GM21619 (cell line): ENCODE results near the gene ASIC5.
"Not testable (repeated sequence)": the region's sequence is repeated elsewhere in the genome, so short reads cannot be mapped to it uniquely, and the experiment has no call there.

Source experiments
- ATAC-seq: cut with Tn5 transposase; IDR thresholded peaks from one replicate; pipeline ENCODE4 v1.9.1; 2021; ENCODE audit not compliant: unreplicated experiment

Gene ASIC5

GRCh38 chr4:155866177-155866576 lies at the start of gene ASIC5:
Gene ASIC5 (minus strand): TSS chr4:155866277. CDS start chr4:155866226, 51 bp downstream.
- ATAC-seq, result no peak

GRCh38 chr4:155914782-155915181 lies 48.7 kb upstream of the ASIC5 start:
- no peak for ATAC-seq

GRCh38 chr4:155911905-155912304 lies 45.8 kb upstream of the ASIC5 start:
- ATAC-seq, result no peak

DNA sequence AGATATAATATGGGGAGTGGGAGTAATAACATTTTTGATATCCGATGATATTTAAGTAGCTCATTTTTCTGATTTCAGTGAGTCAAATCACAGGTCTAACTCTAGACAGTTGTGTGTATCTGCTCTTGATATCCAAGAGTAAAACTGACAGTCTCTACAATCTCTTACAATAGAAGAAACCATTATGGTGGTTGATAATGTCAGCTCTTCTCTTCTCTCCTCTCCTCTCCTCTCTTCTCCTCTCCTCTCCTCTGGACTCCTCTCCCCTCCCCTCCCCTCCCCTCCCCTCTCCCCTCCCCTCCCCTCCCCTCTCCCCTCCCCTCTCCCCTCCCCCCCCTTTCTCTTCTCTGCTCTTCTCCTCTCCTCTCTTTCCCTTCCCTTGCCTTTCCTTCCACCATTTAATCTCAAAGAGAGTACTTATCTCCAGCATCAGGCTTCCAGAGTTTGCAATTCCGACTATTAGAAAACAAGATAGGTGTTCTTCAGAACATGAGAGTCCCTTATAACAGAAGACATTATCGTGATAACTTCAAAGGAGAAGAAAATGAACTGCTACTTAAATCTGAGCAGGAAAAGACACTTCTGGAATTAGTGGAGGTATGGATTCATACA lies 43.6 kb upstream of the ASIC5 start:
- ATAC-seq, result no peak

GRCh38 chr4:155908187-155909139 lies 42.4 kb upstream of the ASIC5 start:
- ATAC-seq, result no peak

GRCh38 chr4:155907556-155907955 lies 41.5 kb upstream of the ASIC5 start:
- ATAC-seq, result no peak

DNA sequence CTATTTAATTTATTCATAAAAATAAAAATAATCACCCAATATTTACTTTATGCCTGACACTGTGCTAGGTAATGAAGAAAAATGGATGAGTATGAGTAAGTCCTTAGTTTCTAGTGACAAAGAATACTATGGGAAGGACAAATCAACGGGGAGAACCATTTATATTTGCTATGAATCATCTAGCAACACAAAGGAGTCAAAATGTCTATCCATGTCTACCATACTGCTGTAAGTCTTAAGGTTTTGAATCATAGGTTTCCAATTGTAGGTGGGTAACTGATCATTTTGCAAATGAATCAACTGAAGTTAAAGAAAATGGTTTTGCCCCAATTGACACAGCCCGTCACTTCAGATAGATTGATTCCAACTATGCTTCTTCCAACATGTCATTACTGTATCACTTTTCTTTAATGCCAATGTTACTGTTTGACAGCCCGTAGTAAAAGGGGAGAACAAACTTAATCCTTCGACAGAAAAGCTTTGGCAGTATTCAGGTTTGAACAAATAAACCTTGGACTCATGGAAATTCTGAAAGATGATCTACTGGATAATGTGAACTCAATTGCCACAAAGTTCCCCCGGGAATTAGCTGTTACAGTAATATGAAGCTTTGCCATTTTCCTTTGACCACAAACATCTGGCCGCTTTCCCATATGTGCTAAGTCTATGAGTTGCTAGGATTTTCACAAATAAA lies 40.6 kb upstream of the ASIC5 start:
- ATAC-seq, result no peak

GRCh38 chr4:155904331-155904730 lies 38.3 kb upstream of the ASIC5 start:
- no peak for ATAC-seq

DNA sequence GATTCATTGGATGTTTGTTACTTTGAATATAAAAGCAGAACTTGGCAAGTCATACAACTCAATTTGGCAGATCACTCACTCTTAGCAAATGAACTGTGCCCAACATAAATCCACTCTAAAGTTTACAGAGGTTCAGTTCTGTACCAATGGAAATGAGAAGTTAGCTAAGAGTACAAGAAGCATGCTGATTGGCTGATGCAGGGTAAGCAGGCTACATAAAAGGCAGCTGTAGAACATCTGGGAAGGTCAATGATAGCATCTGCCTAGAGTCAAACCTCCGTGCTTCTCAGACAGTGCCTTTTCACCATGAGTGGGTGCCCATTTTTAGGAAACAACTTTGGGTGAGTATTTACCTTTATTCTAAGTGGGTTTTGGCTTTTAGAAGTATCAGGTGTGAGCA lies 37.4 kb upstream of the ASIC5 start, which contains the start of gene TDO2:
Gene TDO2, plus strand, starts transcription at position 244 of the 400 bp plus-strand sequence. Its CDS starts 63 bp downstream, at position 307.
- ATAC-seq, result no peak

DNA sequence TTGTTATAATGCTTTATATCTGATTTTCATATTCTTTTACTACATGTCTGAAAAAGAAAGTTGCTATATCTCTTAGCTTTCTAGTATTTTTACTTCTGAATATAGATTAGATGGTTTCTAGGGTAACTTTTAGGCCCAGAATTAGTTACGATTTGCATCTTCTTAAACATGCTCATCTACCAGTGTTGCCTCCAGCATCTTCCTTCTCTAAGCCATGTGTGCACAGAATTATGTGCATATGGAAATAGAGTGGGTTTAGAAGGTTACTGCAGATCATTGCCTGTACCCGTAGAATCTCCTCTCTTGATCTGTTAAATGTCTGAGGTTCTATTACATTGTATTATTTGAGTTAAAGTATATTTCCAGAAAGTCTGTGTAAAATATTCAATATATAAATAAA lies 34.9 kb upstream of the ASIC5 start:
- ATAC-seq, result no peak

DNA sequence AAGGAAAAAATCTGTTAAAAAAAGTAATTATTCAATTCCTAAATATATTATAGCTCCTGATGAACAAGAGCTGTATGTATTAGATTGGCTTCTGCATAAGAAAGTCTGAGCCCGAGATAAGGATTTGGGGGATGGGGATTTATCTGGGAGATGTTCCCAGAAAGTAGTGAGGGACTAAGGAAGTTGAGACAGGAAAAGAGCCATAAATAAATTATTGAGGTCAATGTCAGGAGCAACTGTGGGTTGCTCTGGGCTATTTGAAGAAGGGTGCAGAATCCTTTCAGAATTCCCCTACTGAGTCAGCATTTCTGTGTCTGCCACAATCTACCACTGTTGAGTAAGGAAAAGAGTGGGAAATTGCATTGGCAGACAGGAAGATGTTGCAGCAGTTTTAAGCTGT lies 34.3 kb upstream of the ASIC5 start:
- ATAC-seq, result no peak

GRCh38 chr4:155899891-155900290 lies 33.8 kb upstream of the ASIC5 start:
- no peak for ATAC-seq

DNA sequence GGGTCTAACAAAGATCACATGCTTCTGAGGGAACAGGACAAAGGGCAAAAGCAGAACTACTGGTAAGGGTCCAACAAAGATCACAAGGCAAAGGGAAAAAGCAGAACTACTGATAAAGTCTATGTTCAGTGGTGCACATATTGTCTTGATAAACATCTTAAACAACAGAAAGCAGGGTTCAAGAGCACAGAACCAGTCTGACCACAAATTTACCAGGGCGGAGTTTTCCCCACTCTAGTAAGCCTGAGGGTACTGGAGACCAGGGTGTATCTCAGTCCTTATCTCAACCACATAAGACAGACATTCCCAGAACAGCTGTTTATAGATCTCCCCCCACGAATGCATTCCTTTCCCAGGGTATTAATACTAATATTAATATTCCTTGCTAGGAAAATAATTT lies 32.3 kb upstream of the ASIC5 start:
- not testable (repeated sequence) for ATAC-seq

DNA sequence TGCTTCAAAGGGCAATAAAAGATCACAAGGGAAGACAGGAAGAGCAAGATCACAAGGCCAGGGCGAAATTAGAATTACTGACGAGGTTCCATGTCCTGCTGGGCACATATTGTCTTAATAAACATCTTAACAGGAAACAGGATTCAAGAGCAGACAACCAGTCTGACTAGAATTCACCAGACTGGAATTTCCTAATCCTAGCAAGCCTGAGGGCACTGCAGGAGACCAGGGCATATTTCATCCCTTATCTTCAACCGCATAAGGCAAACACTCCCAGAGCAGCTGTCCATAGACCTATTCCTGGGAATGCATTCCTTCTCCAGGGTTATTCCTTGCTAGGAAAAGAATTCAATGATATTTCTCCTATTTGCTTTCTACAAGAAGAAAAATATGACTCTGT lies 25.0 kb upstream of the ASIC5 start:
- ATAC-seq, result no peak

- no peak for ATAC-seq
These were observed 23.9 kb upstream of the ASIC5 start for GRCh38 chr4:155889946-155890345.

DNA sequence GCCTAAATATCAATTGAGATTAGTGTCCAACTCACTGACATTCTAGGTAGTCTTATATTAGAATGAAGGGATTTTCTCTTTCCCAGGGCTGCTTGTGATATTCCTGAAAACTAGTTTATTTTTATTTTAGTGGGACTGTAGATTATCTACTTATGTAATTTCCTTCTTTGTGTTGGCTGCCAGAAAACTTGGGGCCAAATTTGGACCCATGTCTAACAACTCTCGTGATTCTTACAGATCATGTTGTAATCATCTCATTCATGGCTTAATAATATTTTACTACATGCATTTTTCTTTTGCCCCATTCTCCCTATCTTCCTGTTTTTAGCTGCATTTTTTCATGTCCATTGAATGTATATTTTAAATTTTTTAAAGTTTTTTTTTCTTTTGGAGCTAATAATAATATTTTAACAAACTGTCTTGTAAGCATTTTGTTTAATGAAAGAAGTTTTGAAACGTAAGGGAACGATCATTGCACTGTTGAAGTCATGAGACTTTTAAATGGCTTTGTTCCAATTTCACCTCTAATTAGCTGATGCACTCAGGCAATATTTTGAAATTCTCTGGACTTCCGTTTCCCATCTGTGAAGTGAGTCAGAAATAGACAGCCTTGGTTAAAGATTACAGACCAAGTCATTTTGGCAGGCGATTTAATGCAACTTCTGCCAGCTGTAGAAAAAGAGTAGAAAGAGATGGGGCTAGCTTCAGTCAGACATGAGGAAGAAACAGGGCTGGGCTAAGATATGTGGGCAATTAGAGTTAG lies 23.1 kb upstream of the ASIC5 start:
- ATAC-seq, result peak; percentile 97

DNA sequence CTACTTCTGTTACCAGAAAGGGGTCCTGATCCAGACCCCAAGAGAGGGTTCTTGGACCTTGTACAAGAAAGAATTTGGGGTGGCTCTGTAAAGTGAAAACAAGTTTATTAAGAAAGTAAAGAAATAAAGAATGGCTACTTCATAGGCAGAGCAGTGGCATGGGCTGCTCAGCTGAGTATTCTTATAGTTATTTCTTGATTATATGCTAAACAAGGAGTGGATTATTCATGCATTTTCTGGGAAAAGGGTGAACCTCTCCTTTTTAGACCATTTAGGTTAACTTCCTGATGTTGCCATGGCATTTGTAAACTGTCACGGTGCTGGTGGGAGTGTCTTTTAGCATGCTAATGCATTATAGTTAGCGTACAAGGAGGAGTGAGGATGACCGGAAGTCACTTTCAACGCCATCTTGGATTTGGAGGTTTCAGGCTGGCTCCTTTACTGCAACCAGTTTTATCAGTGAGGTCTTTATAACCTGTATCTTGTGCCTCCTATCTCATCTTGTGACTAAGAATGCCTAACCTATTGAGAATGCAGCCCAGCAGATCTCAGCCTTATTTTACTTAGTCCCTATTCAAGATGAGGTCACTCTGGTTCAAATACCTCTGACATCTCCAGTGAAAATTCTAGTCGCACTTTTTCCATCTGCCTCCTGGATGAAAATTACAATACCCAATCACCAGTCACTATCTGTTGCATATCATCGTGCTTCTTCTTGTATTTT lies 21.9 kb upstream of the ASIC5 start:
- ATAC-seq, result no peak

DNA sequence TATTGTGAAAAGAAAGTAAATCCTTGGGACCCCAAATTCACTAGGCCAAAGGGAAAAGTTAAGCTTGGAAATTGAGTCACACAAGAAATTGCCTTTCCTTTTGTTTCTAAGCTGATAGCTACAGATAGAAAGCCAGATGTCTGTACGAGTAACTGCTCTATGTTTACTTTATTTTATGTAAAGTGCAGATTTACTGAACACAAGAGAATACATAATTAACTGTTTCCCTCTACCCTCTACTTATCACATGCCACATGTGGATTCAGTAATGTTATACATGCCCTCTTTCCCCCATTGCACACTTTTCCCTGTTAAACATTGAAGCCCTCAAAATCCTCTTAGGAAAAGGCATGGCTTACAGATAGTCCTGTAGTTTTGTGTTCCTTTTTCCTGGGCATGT lies 21.0 kb upstream of the ASIC5 start:
- ATAC-seq, result no peak

GRCh38 chr4:155885666-155886065 lies 19.6 kb upstream of the ASIC5 start:
- ATAC-seq, result no peak

GRCh38 chr4:155883895-155884294 lies 17.8 kb upstream of the ASIC5 start:
- ATAC-seq, result no peak
